MM.1S (cell line): Measurements from ENCODE around the gene IRAK2.
"Not testable (repeated sequence)": the region's sequence is repeated elsewhere in the genome, so short reads cannot be mapped to it uniquely, and the experiment has no call there.

Experiments used
- EZH2phosphoT487 ChIP-seq: fragments of 300-600 bp; sonication (generic); IDR thresholded peaks from 2 replicates; pipeline ENCODE4 v1.6.1; 2018; ENCODE audit warnings: antibody characterized with exemption, low read length
- TF ChIP-seq, protein P1 (sequence below): fragments of 300-600 bp; sonication (generic); IDR thresholded peaks from 2 replicates; pipeline ENCODE4 v1.5.1; 2016; ENCODE audit warnings: antibody characterized with exemption, low read length, mixed read lengths

DNA sequence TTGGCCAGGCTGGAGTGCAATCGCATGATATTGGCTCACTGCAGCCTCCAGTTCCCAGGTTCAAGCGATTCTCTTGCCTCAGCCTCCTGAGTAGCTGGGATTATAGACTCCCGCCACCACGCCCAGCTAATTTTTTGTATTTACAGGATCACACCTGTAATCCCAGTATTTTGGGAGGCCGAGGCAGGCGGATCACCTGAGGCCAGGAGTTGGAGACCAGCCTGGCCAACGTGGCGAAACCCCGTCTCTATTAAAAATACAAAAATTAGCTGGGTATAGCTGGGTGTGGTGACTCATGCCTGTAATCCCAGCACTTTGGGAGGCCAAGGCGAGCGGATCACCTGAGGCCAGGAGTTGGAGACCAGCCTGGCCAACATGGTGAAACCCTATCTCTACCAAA, 107.8 kb downstream of the IRAK2 start:
- TF ChIP-seq, protein P1, sequence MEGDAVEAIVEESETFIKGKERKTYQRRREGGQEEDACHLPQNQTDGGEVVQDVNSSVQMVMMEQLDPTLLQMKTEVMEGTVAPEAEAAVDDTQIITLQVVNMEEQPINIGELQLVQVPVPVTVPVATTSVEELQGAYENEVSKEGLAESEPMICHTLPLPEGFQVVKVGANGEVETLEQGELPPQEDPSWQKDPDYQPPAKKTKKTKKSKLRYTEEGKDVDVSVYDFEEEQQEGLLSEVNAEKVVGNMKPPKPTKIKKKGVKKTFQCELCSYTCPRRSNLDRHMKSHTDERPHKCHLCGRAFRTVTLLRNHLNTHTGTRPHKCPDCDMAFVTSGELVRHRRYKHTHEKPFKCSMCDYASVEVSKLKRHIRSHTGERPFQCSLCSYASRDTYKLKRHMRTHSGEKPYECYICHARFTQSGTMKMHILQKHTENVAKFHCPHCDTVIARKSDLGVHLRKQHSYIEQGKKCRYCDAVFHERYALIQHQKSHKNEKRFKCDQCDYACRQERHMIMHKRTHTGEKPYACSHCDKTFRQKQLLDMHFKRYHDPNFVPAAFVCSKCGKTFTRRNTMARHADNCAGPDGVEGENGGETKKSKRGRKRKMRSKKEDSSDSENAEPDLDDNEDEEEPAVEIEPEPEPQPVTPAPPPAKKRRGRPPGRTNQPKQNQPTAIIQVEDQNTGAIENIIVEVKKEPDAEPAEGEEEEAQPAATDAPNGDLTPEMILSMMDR, result not testable (repeated sequence)
- not testable (repeated sequence) for TF ChIP-seq EZH2phosphoT487
